GM20431 (cell line): ENCODE measurements around the gene LSM3.

Experiments used
- in situ Hi-C: fragments of 300-500 bp; cut with MseI, MboI; formaldehyde crosslinking; loops from one replicate; pipeline ENCODE4 v1.15.0; 2020; ENCODE audit warnings: low sequenced_read_pairs; ENCODE audit not compliant: unreplicated experiment

The LSM3 gene

DNA sequence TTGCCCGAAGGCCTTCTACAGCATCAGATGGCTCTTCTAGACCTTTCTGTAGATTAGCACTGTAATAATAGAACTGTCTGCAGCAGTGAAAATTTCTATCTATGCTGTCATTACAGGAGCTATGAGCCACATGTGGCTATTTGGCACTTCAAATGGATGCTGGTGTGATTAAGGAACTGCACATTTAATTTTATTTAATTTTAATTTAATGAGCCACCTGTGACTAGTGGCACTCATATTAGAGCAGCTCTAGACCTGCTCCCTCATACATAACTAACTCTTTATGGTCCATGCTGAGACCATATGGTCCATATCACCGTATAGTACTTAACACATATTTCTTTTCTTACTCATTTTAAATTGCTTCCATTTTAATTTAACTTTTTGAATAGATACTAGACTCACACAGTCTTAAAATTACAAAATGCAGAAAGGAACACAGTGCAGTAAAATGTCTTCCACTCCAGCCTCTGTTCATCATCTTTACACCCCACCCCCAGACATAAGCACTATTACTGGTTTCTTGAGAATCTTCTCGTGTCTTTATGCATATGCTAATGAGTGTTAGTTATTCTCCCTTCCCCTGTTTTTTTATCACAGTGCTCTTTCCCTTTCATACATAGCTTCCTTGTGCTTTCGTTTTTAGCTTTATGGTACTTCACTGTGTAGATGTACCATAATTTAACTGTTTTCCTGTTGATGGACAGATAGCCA lies 9.6 kb downstream of the LSM3 start:
- in situ Hi-C loops, result no loop called here

DNA sequence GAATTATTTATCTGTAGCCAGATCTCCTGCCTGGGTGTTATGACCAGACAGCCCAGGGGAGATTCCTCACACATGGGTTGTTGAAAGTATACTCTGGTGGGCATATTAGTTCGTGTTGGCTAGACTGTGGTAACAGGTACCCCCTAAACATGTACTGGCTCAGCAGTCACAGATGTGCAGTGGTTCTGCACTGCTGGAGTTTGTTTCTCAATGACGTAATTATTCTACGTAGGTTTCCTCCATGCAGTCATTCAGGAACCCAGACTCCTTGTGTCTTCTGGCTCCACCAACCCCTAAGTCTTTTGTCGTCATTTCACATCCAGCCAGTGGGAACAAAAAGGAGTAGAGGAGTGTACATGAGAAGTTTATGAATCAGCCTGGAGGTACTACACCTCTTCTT lies 16.2 kb downstream of the LSM3 start:
- in situ Hi-C loops, result loop anchor here (10.0 kb wide), 1 partner anchor 60 kb away; no protein-coding TSS in a partner anchor

DNA sequence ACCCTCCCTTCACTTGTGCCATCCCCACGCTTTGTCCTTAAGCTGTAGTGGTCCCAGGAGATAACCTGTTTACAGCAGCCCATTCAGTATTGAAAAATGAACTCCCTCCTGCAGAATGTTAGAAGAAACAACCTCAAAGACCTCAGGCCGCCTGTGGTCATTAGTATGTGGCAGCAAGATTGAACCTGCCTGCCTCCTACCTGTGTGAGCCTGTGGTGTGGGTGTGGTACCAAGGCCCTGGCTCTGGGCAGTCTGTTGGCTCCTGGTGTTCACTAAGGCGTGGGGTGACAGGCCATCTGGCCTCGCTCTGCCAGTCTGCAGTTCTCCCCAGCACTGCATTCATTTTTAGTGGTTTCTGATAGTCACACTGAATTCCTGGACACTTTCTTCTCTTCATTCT lies 21.0 kb downstream of the LSM3 start:
- in situ Hi-C loops, result loop anchor here (10.0 kb wide), 1 partner anchor 55 kb away; no protein-coding TSS in a partner anchor

DNA sequence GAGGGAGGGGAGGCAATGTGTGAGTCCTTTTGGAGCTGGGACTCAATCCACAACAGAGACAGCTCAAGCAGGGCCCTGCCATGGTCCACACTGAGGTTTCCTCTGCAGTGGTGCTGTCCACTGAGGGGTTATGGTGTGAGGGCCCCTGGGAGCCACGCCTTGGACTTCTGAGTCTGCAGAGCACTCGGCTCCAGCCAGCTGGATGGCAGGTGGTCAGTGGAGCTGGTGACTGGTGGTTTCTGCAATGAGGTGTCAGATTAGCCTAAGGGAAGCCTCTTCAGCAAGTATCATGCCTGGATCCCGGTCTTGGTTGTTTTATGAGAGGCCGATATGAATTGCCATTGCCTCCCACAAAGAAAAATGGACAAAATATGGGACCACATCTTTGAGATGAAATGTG lies 21.7 kb downstream of the LSM3 start:
- in situ Hi-C loops, result no loop called here

DNA sequence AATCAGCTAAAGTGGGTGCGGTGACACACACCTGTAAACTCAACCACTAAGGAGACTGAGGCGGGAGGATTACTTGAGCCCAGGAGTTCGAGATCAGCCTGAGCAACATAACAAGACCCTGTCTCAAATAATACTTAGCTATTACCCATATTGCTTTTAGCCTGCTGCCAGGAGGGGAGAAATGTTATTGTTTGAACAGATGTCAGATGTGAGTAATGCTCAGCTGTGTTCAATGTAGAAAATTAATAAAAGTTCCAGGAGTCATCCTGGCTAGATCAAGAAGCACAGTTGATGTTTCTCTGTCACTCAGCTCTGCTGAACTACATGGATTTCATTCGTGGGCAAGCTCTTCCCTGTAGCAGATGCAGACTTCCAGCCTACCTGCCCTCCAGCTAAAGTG lies 22.2 kb downstream of the LSM3 start:
- in situ Hi-C loops, result no loop called here

DNA sequence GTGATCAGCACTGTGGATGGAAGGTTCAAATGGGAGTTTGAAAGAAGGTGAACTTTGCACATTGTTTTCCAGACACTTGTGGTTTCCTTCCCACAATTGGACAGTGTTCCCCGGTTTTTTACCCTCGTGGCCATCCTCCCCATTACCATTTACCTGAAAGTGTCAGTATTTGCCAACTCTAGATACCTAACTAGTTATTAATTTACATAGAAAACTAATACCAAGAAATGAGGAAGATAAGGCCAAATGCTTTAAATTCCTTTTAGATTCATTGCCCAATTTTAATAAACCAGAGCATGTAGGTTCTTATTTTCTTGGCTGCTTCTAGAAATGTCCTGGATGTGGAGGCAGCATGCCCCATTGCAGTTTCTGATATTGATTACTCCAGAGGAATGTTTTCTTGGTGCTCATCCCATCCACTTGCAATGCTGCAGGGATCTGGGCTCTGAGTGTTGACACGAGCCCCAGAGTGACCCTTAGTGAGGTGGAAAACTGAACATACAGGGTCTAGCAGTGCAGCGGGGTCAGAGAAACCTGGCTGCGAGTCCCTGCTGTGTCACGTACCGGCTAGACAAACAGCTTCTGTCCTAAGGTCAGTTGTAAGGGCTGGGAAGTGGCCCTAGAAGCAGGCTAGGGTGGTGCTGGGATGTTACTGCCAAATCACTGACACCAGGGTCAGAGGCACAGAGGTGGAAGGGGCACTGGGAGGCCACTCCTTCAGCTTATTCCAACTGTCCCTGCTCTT lies 23.5 kb downstream of the LSM3 start:
- in situ Hi-C loops, result no loop called here

DNA sequence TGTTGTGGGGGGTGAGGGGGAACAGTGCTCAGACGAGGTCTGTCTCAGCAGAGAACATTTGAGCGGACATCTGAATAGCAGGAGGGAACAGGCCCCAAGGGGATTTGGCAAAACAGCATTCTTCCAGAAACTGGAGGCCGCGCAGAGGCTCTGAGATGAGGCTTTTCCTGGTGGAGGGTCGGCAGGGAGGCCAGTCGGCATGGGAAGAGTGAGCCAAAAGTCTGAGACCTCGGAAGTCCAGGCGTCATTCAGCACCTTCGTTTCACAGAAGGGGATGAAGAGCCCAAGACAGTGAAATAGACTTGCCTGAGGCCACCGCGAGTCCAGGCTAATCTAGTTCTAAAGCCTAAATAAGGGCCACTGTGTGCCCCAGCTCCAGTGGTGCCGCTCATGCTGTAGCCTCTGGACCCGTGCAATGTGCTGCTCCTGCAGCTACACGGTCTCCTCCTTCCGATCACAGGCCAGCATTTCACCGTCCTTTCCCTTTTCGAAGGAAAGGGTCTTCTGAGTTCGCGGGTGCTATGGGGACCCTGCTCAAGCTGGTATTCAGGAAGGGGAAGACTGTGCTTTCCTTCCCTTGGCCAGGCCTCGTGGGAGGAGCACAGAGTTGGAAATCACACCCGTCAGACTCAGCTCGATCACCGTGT lies 24.4 kb downstream of the LSM3 start:
- in situ Hi-C loops, result no loop called here

DNA sequence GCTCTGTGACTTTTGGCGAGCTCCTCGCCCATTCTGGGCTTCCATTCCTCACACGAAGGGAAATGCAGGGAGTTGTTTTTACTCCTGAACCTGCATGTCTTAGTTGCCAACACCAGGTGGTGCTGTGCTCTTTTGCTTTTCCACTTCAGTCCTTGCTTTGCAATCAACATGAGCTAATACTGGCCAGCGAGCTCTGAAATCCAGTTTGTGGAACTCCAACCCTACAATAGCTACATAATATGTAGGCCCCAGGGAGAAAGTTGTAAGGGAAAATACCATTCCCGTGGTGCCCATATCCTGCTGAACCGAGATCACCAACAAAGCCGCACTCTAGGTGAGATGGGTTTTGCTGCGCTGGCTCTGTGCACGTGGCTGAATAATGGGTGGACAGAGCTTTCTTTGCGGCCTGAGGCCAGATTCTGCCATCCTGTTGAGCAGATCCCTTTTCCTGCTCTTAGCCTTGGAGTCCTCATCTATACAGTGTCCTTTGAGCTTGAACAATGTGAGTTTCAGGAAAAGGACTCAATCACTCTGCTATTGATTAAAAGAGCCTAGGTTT lies 25.0 kb downstream of the LSM3 start:
- in situ Hi-C loops, result no loop called here

DNA sequence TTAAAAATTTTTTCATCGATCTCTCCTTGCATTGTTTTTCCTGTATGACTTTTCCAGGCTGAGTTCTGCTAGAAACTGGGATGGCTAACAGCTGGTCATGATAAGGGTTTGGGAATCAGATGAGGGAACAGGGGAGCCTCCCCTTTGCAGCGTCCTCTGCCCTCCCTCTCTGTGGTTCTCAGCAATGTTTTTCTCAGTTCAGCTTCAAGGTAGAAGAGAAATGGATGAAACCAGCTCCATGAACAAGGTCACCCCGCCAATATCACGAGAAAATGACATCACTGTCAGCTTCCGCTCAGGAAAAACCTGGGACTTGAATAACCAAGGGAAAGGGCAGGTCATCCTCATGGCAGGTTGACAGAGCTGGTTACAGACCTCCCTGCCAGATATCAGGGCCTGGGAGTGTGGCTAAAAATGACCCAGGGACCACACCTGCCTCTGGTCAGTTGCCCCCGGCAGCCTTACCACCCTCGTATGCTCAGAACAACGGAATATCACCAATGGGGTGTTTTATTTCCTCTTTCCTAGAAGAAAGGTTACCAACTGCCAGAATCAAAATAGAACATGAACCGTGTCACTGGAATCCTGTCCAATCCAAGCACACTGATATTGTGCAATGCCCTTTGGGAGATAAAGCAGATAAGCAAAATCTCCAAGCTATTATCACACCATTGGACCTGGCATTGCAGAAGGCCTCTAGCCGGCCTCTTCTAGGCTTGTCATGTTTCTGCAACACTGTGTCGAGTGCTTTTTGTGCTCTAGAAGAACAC lies 26.1 kb downstream of the LSM3 start:
- in situ Hi-C loops, result no loop called here

DNA sequence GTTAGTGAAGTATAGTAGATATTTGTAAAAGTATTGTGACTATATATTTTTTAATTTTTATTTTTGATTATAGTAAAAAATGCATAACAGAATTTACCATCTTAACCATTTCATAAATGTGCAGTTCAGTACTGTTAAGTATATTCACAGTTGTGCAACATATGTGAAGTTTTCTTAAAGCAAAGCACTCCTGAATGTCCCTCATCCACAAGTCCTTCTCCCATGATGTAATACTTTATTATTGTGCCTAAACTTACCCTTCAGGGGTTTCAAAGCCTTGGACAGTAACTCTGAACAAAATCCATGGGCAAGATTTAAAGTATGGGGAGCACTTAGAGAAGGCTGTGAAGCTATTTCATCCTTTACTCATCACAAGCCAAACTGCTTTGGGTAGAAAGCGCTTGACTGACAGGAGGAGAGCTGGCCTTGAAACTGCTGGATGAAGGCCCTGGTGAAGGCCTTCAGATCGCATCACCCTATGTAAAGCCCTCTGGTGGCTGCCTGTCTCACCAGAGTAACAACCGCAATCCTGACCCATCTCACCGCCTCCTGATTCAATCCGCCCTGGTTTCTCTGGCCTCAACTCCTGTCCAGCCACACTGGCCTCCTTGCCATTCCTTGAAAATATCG lies 28.0 kb downstream of the LSM3 start:
- in situ Hi-C loops, result no loop called here

DNA sequence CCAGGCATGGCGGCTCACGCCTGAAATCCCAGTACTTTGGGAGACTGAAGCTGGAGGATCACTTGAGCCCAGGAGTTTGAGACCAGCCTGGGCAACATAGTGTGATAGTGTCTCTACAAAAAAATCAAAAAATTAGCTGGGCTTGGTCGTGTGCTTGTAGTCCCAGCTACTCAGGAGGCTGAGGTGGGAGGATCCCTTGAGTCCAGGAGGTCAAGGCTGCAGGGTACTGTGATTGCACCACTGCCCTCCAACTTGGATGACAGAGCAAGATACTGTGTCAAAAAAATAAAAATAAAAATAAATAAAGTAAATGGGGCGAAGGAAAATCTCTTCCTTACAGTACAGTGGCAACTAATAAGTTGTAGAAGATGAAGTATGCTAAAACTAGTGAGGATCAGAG lies 29.6 kb downstream of the LSM3 start:
- in situ Hi-C loops, result no loop called here

DNA sequence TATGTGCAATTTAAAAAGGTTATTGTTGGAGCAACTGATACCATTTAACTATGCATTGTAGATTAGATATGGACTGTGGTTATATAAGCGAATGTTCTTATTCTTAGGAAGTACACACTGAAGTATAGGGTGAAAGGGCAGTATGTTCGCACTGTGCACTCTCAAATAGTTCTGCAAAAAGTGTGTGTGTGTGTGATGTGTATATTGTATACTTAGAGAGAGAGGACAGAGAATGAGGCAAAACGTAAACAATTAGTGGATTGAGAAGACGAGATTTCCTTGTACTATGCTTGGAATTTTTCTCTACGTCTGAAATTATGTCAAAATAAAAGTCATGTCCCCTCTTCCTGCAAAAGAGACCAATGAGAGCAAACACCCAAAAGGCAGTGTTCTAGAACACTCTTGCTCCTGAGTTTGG lies 30.4 kb downstream of the LSM3 start:
- in situ Hi-C loops, result no loop called here

DNA sequence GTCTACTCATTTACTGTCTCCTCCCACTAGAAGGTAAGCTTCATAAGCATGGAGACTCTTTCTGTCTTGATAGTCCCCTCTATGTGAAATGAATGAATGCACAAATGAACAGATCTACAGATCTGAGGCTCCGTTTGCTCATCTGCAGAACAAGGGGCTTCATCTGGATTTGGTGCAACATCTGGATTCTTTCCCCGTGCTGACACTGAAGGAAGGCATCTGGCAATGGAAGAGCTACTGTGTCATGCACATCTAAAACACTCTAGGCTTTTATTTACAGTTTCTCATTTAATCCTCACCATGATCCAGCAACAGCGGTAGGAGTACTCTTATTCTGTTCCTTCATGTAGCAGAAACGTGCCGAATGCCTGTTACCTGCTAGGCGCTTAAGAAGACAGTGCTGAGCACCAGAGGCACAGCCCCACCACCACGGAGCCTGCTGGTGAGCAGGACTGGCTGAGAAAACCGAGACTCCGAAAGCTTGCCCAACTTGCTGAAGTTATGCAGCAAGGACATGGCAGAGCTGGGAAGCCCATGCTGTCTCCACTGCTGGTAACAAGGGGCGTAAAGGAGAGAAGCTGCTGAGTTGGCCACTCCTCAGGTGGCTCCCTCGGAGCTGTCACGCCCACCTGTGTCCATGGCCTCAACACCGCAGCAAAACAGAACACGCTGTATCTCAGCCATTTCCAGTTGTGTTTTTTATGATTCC lies 31.1 kb downstream of the LSM3 start:
- in situ Hi-C loops, result no loop called here

DNA sequence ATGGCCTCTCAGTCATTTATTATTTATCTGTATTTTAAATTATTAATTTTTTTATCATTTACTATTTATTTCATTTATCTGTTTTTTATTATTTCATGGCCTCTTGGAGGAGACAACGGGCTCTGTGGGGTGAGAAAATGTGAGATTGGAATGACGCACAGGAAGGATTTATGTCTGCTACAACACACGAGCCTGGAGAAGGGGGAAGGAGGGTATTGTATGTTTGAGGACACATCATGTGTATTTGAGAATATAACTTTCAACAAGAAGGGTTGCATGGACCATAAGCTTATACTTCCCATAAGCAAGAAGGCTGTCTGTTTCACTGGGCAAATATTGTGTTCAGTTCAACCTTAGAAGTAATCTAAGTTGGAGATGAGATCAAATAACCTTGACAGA lies 31.7 kb downstream of the LSM3 start:
- in situ Hi-C loops, result no loop called here

DNA sequence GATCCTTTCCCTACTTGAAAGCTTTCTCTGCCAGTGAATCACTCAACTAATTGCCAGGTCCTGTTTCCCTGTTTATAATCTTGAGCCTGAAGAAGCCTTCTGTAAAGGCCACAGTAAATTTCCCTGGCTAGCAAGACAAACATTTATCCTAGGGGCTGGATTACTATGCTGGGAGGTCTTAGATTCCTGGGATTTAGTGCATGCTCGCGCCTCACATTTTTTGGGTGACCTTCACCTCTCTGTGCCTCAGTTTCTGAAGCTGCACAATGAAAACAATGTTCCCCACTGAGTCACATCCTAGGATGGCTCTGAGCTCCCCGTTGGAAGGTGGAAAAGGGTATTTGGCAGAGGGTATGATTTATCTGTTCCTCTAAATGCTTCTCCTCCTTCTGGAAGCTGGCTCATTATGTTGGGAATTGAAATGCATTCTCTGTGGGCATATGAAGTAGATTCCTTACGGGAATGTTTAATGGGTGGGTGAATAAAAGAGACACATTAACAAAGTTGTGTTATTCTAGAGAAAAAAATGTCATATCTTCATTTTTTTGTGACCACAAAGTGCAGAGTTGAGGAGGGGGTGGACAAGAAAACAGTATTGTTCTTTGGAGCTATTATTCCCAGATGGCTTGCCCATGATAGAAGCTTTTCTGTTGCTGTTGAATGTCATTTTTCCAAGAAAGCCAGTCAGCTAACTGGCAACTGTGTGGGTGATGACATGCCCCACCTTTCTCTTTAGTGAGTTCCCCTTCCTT lies 32.4 kb downstream of the LSM3 start:
- in situ Hi-C loops, result no loop called here

DNA sequence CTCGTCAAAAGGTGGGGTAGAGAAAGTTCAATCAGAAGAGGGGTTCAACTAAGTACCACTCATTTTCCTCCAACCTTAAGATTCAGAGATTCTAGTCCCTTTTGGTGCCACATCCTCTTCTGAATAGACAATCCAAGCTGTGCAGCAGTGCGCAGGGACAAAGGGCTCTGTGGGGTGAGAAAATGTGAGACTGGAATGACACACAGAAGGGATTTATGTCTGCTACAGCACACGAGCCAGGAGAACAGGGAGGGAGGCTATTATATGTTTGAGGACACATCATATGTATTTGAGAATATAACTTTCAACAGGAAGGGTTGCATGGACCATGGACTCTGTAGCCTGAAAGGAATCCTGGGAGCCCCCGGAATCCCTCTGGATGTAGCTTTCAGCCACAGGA lies 33.0 kb downstream of the LSM3 start:
- in situ Hi-C loops, result no loop called here

DNA sequence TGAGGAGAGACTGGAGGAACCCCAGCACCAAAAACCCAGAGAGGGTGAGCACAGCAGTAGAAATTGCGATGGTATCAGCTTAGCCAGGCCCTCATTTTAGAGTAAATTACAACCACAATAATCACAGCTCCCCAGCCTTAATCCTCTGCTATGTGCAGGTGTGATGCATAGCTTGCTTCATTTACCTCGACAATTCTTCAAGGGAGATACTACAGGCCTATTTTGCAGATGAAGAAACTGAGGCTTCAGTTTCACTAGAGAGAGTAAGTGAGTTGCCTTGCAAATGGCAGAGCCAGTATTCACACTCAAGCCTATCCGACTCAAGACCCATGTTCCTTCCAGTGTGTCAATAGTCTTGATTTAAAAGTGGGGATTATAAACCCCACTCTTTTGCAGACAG lies 33.4 kb downstream of the LSM3 start:
- in situ Hi-C loops, result no loop called here

DNA sequence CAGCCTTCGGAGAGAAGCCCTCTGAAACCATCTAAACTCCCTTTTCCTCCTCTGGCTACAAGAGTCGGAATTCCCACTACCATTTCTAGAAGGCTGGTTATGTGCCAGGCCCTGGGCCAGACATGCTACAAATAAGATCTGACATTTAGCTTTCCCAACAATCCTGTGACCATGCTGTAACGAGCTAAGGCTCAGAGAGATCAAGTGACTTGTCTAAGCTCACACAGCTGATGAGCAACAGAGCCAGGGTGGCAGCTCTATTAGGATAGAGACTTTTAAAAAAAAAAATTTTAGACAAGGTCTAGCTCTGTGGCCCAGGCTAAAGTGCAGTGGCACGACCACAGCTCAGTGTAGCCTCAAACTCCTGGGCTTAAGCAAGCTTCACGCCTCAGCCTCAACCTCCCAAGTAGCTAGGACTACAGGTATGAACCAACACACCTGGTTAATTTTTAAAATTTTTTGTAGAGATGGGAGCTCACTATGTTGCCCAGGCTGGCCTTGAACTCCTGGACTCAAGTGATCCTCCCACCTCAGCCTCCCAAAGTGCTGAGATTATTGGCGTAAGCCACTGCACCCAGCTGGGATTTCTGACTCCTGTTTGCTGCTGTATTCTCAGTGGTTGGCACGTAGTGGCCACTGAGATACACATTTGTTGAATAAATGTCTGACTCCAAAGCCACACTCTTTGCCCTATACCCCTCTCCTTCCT lies 34.6 kb downstream of the LSM3 start:
- in situ Hi-C loops, result no loop called here
